HEK293 (cell line): ENCODE measurements around the gene SH3RF3.
A peak's percentile ranks its signal among the peaks of the same experiment; 100 is the strongest.

Experiments used
- CTCF ChIA-PET: fragments of 350-600 bp; formaldehyde crosslinking; extraction: SDS; loops from one replicate; lab custom pipeline; 2021; ENCODE audit warnings: antibody characterized with exemption; lab: Yijun Ruan, JAX
- POLR2A ChIA-PET: fragments of 300-600 bp; formaldehyde crosslinking; extraction: SDS; loops from one replicate; lab custom pipeline; 2020; ENCODE audit warnings: antibody characterized with exemption, inconsistent platforms; lab: Yijun Ruan, JAX
- H3K27ac ChIP-seq: fragments of 200-500 bp; sonication (Bioruptor generic); 2 replicates; pipeline ENCODE4 v1.5.1; 2014; ENCODE audit warnings: low read depth, low read length, control low read depth, inconsistent platforms; ENCODE audit errors: extremely low read depth
- H3K36me3 ChIP-seq, 2 experiments: fragments of 200-500 bp in 1 of 2; sonication (Bioruptor generic) in 1 of 2; 1 replicate in 1 of 2; 2 replicates in 1 of 2; pipeline ENCODE4 v1.5.1; 2014 to 2017; ENCODE audit warnings: inconsistent platforms in 2 of 2, low read length in 2 of 2; ENCODE audit not compliant: control insufficient read depth in 2 of 2, insufficient read depth in 1 of 2
- H3K4me1 ChIP-seq: fragments of 200-500 bp; sonication (Bioruptor generic); 2 replicates; pipeline ENCODE4 v1.5.1; 2014; ENCODE audit warnings: mild to moderate bottlenecking, low read length, inconsistent platforms; ENCODE audit not compliant: control insufficient read depth, insufficient read depth
- H3K4me3 ChIP-seq: 2 replicates; pipeline ENCODE4 v1.5.1; 2011; ENCODE audit warnings: low read depth, mild to moderate bottlenecking, control low read depth, low read length, moderate library complexity
- H3K9me3 ChIP-seq: fragments of 200-500 bp; sonication (Bioruptor generic); 2 replicates; pipeline ENCODE4 v1.5.1; 2014; ENCODE audit warnings: low read depth, low read length, inconsistent platforms; ENCODE audit not compliant: control insufficient read depth, insufficient read depth
- BCL6B ChIP-seq: fragments of 450-650 bp; formaldehyde crosslinking; IDR thresholded peaks from 2 replicates; pipeline ENCODE4 v1.5.1; 2017; ENCODE audit warnings: missing biosample characterization, missing genetic modification characterization
- KLF1 ChIP-seq: fragments of 450-650 bp; formaldehyde crosslinking; IDR thresholded peaks from 2 replicates; pipeline ENCODE4 v1.5.1; 2016; ENCODE audit warnings: missing biosample characterization, missing genetic modification characterization
- KLF10 ChIP-seq: fragments of 450-650 bp; IDR thresholded peaks from 2 replicates; pipeline ENCODE4 v1.5.1; 2018; ENCODE audit warnings: missing biosample characterization, mild to moderate bottlenecking, missing genetic modification characterization
- KLF16 ChIP-seq: fragments of 450-650 bp; formaldehyde crosslinking; IDR thresholded peaks from 2 replicates; pipeline ENCODE4 v1.5.1; 2017; ENCODE audit warnings: missing biosample characterization, missing genetic modification characterization
- KLF8 ChIP-seq: fragments of 450-650 bp; formaldehyde crosslinking; IDR thresholded peaks from 2 replicates; pipeline ENCODE4 v1.5.1; 2016; ENCODE audit warnings: missing biosample characterization, missing genetic modification characterization
- PATZ1 ChIP-seq: fragments of 450-650 bp; formaldehyde crosslinking; IDR thresholded peaks from 2 replicates; pipeline ENCODE4 v1.5.1; 2016; ENCODE audit warnings: missing biosample characterization, missing genetic modification characterization
- REPIN1 ChIP-seq: fragments of 450-650 bp; formaldehyde crosslinking; IDR thresholded peaks from 2 replicates; pipeline ENCODE4 v1.5.1; 2017; ENCODE audit warnings: missing biosample characterization, missing genetic modification characterization, low read depth
- REST ChIP-seq: fragments of 450-650 bp; formaldehyde crosslinking; IDR thresholded peaks from 2 replicates; pipeline ENCODE4 v1.5.1; 2016; ENCODE audit warnings: missing biosample characterization, missing genetic modification characterization
- ZNF19 ChIP-seq: fragments of 450-650 bp; formaldehyde crosslinking; IDR thresholded peaks from 2 replicates; pipeline ENCODE4; 2016; ENCODE audit warnings: missing biosample characterization, missing genetic modification characterization, low read depth
- ZNF221 ChIP-seq: fragments of 450-650 bp; formaldehyde crosslinking; IDR thresholded peaks from 2 replicates; pipeline ENCODE4 v1.5.1; 2017; ENCODE audit warnings: missing biosample characterization, missing genetic modification characterization, borderline replicate concordance
- ZNF26 ChIP-seq: fragments of 450-650 bp; formaldehyde crosslinking; IDR thresholded peaks from 2 replicates; pipeline ENCODE4 v1.5.1; 2016; ENCODE audit warnings: missing biosample characterization, missing genetic modification characterization
- ZNF350 ChIP-seq: fragments of 450-650 bp; formaldehyde crosslinking; IDR thresholded peaks from 2 replicates; pipeline ENCODE4 v1.5.0; 2017; ENCODE audit warnings: missing biosample characterization, mild to moderate bottlenecking, missing genetic modification characterization
- ZNF394 ChIP-seq: fragments of 450-650 bp; formaldehyde crosslinking; IDR thresholded peaks from 2 replicates; pipeline ENCODE4 v1.5.1; 2016; ENCODE audit warnings: missing biosample characterization, missing genetic modification characterization, mild to moderate bottlenecking, moderate library complexity, borderline replicate concordance
- ZNF398 ChIP-seq: fragments of 450-650 bp; formaldehyde crosslinking; IDR thresholded peaks from 2 replicates; pipeline ENCODE4 v1.5.1; 2017; ENCODE audit warnings: missing biosample characterization, missing genetic modification characterization
- ZNF529 ChIP-seq: fragments of 450-650 bp; formaldehyde crosslinking; IDR thresholded peaks from 2 replicates; pipeline ENCODE4 v1.5.1; 2017; ENCODE audit warnings: missing genetic modification characterization, missing biosample characterization; ENCODE audit not compliant: insufficient replicate concordance
- ZNF530 ChIP-seq: fragments of 450-650 bp; formaldehyde crosslinking; IDR thresholded peaks from 2 replicates; pipeline ENCODE4 v1.5.1; 2016; ENCODE audit warnings: low read depth, missing biosample characterization, missing genetic modification characterization
- ZNF549 ChIP-seq: fragments of 450-650 bp; IDR thresholded peaks from 2 replicates; pipeline ENCODE4 v1.5.1; 2018; ENCODE audit warnings: missing biosample characterization, missing genetic modification characterization, mild to moderate bottlenecking, inconsistent platforms, moderate library complexity
- ZNF658 ChIP-seq: fragments of 450-650 bp; formaldehyde crosslinking; IDR thresholded peaks from 2 replicates; pipeline ENCODE4; 2016; ENCODE audit warnings: missing biosample characterization, missing genetic modification characterization
- ZNF707 ChIP-seq: fragments of 450-650 bp; formaldehyde crosslinking; IDR thresholded peaks from 2 replicates; pipeline ENCODE4 v1.5.1; 2016; ENCODE audit warnings: missing biosample characterization, missing genetic modification characterization
- ZNF792 ChIP-seq: fragments of 450-650 bp; formaldehyde crosslinking; IDR thresholded peaks from 2 replicates; pipeline ENCODE4 v1.5.1; 2016; ENCODE audit warnings: missing biosample characterization, missing genetic modification characterization
- ZNF830 ChIP-seq: fragments of 450-650 bp; IDR thresholded peaks from 2 replicates; pipeline ENCODE4 v1.5.0; 2018; ENCODE audit warnings: missing biosample characterization, missing genetic modification characterization, low read depth, mild to moderate bottlenecking, moderate library complexity

SH3RF3 gene

GRCh38 chr2:109183871-109184270 lies 54.9 kb downstream of the SH3RF3 start:
- Histone ChIP-seq H3K9me3 (no peaks in the 10 kb centered on the region), H3K27ac (no peak overlapping the region), H3K4me1 (0 out of 2 replicates have a peak, but pooled peaks cover 3% of the 10 kb centered on the region), H3K36me3 (no peaks in the 10 kb centered on the region), H3K4me3 (no peak overlapping the region)
- ChIA-PET POLR2A (no interaction called here), CTCF (no interaction called here)
- peak; percentile 67 for TF ChIP-seq REST (tag by site-specific recombination)
- TF ChIP-seq KLF10, result no peak

GRCh38 chr2:109184368-109184767 lies 55.4 kb downstream of the SH3RF3 start:
- Histone ChIP-seq H3K27ac (no peak overlapping the region), H3K9me3 (no peaks in the 10 kb centered on the region), H3K36me3 (no peaks in the 10 kb centered on the region), H3K4me3 (no peak overlapping the region)
- POLR2A ChIA-PET, result no interaction called here
- CTCF ChIA-PET, result no interaction called here
- no peak for TF ChIP-seq ZNF792 (tag by site-specific recombination)
- TF ChIP-seq KLF10, result no peak
- TF ChIP-seq KLF16 (tag by site-specific recombination), result no peak
- no peak for TF ChIP-seq KLF1 (tag by site-specific recombination)
- TF ChIP-seq ZNF707 (tag by site-specific recombination), result no peak
- TF ChIP-seq REPIN1, result no peak
- TF ChIP-seq ZNF830, result no peak
- TF ChIP-seq ZNF529 (tag by site-specific recombination), result no peak
- no peak for TF ChIP-seq ZNF398 (tag by site-specific recombination)
- TF ChIP-seq PATZ1, result no peak
- TF ChIP-seq ZNF530 (tag by site-specific recombination), result no peak
- no peak for TF ChIP-seq ZNF221 (tag by site-specific recombination)
- TF ChIP-seq KLF8 (tag by site-specific recombination), result no peak
- TF ChIP-seq ZNF19, result no peak
- TF ChIP-seq, all 188 proteins: peak for 0
- 0 out of 2 replicates have a peak, but pooled peaks cover 3% of the 10 kb centered on the region for H3K4me1 ChIP-seq

- ChIA-PET CTCF (no interaction called here), POLR2A (no interaction called here)
- no peaks in the 10 kb centered on the region for H3K36me3 ChIP-seq
- 0 out of 2 replicates have a peak, but pooled peaks cover 3% of the 10 kb centered on the region for H3K4me1 ChIP-seq
- no peak overlapping the region for H3K27ac ChIP-seq
- H3K9me3 ChIP-seq, result no peaks in the 10 kb centered on the region
- H3K4me3 ChIP-seq, result no peak overlapping the region
- TF ChIP-seq ZNF394 (tag by site-specific recombination) (no peak), ZNF549 (tag by site-specific recombination) (no peak), ZNF350 (no peak), ZNF658 (no peak), BCL6B (no peak), ZNF26 (tag by site-specific recombination) (no peak)
Measured at GRCh38 chr2:109185338-109185737, 56.3 kb downstream of the SH3RF3 start.
